Endodermal cell (in vitro differentiated cells): Measurements from ENCODE around the gene TPR. TPM values are rescaled to one million over a fixed set of nuclear protein-coding genes. Genes with fewer than 3 reads are reported as not detected.

Experiments used
- DNase-seq: peaks from one replicate; pipeline ENCODE4 v3.0.0-alpha.2; 2017
- H3K27ac ChIP-seq: 2 replicates; pipeline ENCODE4 v1.5.1; 2013; ENCODE audit warnings: mild to moderate bottlenecking, low read depth, low read length, moderate library complexity
- H3K27me3 ChIP-seq: 2 replicates; pipeline ENCODE4 v1.6.1; 2013; ENCODE audit warnings: mild to moderate bottlenecking, low read length, moderate library complexity; ENCODE audit not compliant: insufficient read depth, control insufficient read depth, poor library complexity, severe bottlenecking
- H3K36me3 ChIP-seq: 2 replicates; pipeline ENCODE4 v1.7.0; 2013; ENCODE audit warnings: mild to moderate bottlenecking, low read length, moderate library complexity; ENCODE audit not compliant: control insufficient read depth, insufficient read depth
- H3K4me1 ChIP-seq: one replicate; pipeline ENCODE4 v1.7.0; 2013; ENCODE audit warnings: low read length; ENCODE audit not compliant: control insufficient read depth, insufficient read depth
- H3K4me3 ChIP-seq: 2 replicates; pipeline ENCODE4 v1.5.1; 2013; ENCODE audit warnings: mild to moderate bottlenecking, low read length, moderate library complexity
- H3K9ac ChIP-seq: 2 replicates; pipeline ENCODE4 v1.6.1; 2013; ENCODE audit warnings: mild to moderate bottlenecking, low read length, moderate library complexity; ENCODE audit not compliant: poor library complexity, severe bottlenecking; ENCODE audit errors: extremely low read depth
- H3K9me3 ChIP-seq: 2 replicates; pipeline ENCODE4 v1.6.1; 2013; ENCODE audit warnings: mild to moderate bottlenecking, low read length, moderate library complexity; ENCODE audit not compliant: control insufficient read depth
- H3K27ac Mint-ChIP-seq: 2 replicates; pipeline ENCODE4 v1.8.0; 2020; ENCODE audit warnings: mixed read lengths
- H3K27me3 Mint-ChIP-seq: 2 replicates; pipeline ENCODE4 v1.8.0; 2021; ENCODE audit warnings: mild to moderate bottlenecking, mixed read lengths; ENCODE audit not compliant: insufficient read depth
- H3K36me3 Mint-ChIP-seq: 2 replicates; pipeline ENCODE4 v1.8.0; 2020; ENCODE audit warnings: low read depth, mixed read lengths
- H3K4me1 Mint-ChIP-seq: 2 replicates; pipeline ENCODE4 v1.8.0; 2020; ENCODE audit warnings: mixed read lengths
- H3K4me3 Mint-ChIP-seq: 2 replicates; pipeline ENCODE4 v1.8.0; 2020; ENCODE audit warnings: mild to moderate bottlenecking, moderate library complexity, mixed read lengths
- H3K9me3 Mint-ChIP-seq: 2 replicates; pipeline ENCODE4 v1.8.0; 2020; ENCODE audit warnings: mild to moderate bottlenecking, mixed read lengths
- WGBS, 2 experiments: methylation state at CpG; one replicate each; pipeline versions ENCODE4 v1.1.5 to v1.1.7; 2013; ENCODE audit warnings: missing lambda C conversion rate in 2 of 2, mixed read lengths in 1 of 2; ENCODE audit not compliant: insufficient coverage in 1 of 2, insufficient read length in 1 of 2; 5-methylcytosine and 5-hydroxymethylcytosine counted together
- total RNA-seq, 2 donors: library from RNA; stranded (reverse); fragmentation: NEBNext Ultra II Directional in 1 of 2; extraction: Animal tissue kit (Norgen Biotek cat#: 25700) in 1 of 2; gene quantifications; 2 replicates in 1 of 2; 3 replicates in 1 of 2; pipeline ENCODE4 v1.2.1, GENCODE V29; 2021
- TF ChIP-seq, protein P1 (sequence below): fragments of 200-600 bp; sonication (generic); conservative IDR thresholded peaks from 2 replicates; pipeline ENCODE4 v1.5.0; 2021; ENCODE audit warnings: antibody characterized with exemption, mild to moderate bottlenecking

Gene TPR
- total RNA-seq, 2 donors from 2014 or later = 120 to 124 TPM

DNA sequence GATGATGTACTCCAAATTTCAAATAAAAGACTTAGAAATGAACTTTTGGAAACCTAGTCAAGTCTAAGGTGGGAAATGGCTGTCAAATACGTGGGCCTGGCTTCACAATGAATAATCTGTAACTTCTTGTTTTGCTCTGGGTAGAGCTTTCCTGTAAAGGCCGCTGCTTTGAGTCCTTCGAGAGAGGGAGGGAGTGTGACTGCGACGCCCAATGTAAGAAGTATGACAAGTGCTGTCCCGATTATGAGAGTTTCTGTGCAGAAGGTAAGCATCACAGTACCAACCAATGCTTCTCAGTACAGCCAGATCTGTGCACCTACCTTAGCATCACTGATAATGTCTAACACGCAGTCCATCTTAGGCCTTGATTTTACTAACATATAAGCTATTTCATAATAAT is 73.6 kb downstream of the TPR start:
- no peak overlapping the region for H3K27ac ChIP-seq
- H3K9me3 ChIP-seq = no peaks in the 10 kb centered on the region
- Mint-ChIP-seq H3K4me1 (peaks cover 13% of the 10 kb centered on the region), H3K27me3 (no peaks in the 10 kb centered on the region), H3K27ac (no peak overlapping the region), H3K9me3 (no peaks in the 10 kb centered on the region), H3K36me3 (no peaks in the 10 kb centered on the region), H3K4me3 (no peak overlapping the region)
- no peak for DNase-seq
- no peak overlapping the region for H3K4me3 ChIP-seq
- H3K9ac ChIP-seq = no peak overlapping the region
- H3K4me1 ChIP-seq = peaks cover 3% of the 10 kb centered on the region
- WGBS, 2 experiments = 88 to 95% methylated on average over 4 to 6 of the region's 7 CpGs
- no peaks in the 10 kb centered on the region for H3K27me3 ChIP-seq
- TF ChIP-seq, protein P1, sequence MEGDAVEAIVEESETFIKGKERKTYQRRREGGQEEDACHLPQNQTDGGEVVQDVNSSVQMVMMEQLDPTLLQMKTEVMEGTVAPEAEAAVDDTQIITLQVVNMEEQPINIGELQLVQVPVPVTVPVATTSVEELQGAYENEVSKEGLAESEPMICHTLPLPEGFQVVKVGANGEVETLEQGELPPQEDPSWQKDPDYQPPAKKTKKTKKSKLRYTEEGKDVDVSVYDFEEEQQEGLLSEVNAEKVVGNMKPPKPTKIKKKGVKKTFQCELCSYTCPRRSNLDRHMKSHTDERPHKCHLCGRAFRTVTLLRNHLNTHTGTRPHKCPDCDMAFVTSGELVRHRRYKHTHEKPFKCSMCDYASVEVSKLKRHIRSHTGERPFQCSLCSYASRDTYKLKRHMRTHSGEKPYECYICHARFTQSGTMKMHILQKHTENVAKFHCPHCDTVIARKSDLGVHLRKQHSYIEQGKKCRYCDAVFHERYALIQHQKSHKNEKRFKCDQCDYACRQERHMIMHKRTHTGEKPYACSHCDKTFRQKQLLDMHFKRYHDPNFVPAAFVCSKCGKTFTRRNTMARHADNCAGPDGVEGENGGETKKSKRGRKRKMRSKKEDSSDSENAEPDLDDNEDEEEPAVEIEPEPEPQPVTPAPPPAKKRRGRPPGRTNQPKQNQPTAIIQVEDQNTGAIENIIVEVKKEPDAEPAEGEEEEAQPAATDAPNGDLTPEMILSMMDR = no peak
- no peaks in the 10 kb centered on the region for H3K36me3 ChIP-seq

DNA sequence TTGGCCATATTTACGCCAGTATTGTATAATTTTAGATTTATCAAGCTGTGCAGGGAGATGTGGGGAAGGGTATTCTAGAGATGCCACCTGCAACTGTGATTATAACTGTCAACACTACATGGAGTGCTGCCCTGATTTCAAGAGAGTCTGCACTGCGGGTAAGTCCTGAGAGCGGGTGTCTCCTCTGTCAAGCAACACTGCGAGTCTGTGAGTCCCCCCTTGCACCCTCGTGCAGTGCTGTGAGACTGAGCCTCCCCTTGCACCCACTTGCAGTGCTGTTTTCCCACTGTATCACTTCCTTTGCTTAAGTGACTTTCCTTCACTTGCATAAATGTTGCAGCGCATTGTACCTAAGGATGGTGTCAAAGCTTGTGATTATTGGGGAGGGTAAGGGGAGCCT is 75.0 kb downstream of the TPR start:
- H3K27me3 ChIP-seq = no peaks in the 10 kb centered on the region
- H3K27me3 Mint-ChIP-seq = no peaks in the 10 kb centered on the region
- TF ChIP-seq, protein P1 = no peak
- peaks cover 7% of the 10 kb centered on the region for H3K4me1 Mint-ChIP-seq
- H3K4me3 ChIP-seq = no peak overlapping the region
- H3K27ac Mint-ChIP-seq = no peak overlapping the region
- no peaks in the 10 kb centered on the region for H3K9me3 ChIP-seq
- H3K4me1 ChIP-seq = peaks cover 3% of the 10 kb centered on the region
- no peak overlapping the region for H3K4me3 Mint-ChIP-seq
- DNase-seq = no peak
- no peaks in the 10 kb centered on the region for H3K36me3 Mint-ChIP-seq
- no peaks in the 10 kb centered on the region for H3K9me3 Mint-ChIP-seq
- H3K27ac ChIP-seq = no peak overlapping the region
- no peak overlapping the region for H3K9ac ChIP-seq
- H3K36me3 ChIP-seq = no peaks in the 10 kb centered on the region
- WGBS, 2 experiments = 90 to 91% methylated on average over 5 to 6 of the region's 6 CpGs

DNA sequence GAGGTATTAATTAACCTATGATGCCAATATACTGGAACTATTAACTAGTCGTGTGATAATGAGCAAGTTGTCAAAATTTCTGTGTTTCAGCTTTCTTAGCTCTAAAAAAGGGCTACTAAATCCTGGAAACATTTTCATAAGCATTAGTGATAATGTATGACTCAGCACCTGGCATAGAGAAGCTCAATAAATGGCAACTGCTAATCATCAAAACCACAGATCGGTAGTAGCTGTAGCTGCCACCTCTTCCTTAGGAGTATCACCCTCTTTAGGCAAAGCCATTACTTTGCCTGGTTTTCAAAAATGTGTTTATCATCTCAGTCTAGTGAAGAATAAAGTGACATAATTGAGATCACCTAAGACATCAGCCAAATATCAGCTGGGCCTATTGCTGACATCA is 75.5 kb downstream of the TPR start:
- H3K27me3 Mint-ChIP-seq = no peaks in the 10 kb centered on the region
- Histone ChIP-seq H3K4me3 (no peak overlapping the region), H3K36me3 (no peaks in the 10 kb centered on the region), H3K4me1 (peaks cover 3% of the 10 kb centered on the region), H3K9me3 (no peaks in the 10 kb centered on the region), H3K9ac (no peak overlapping the region), H3K27me3 (no peaks in the 10 kb centered on the region), H3K27ac (no peak overlapping the region)
- DNase-seq = no peak
- no peaks in the 10 kb centered on the region for H3K9me3 Mint-ChIP-seq
- H3K4me1 Mint-ChIP-seq = peaks cover 7% of the 10 kb centered on the region
- 94 to 100% methylated on average over 2 of the region's 2 CpGs for WGBS, 2 experiments
- TF ChIP-seq, protein P1 = no peak
- H3K27ac Mint-ChIP-seq = no peak overlapping the region
- H3K36me3 Mint-ChIP-seq = no peaks in the 10 kb centered on the region
- no peak overlapping the region for H3K4me3 Mint-ChIP-seq
